Stomach (tissue), 9 donors: Measurements from ENCODE around the gene C4orf50. TPM values are rescaled to one million over a fixed set of nuclear protein-coding genes. Genes with fewer than 3 reads are reported as not detected.
"Not testable (repeated sequence)": the region's sequence is repeated elsewhere in the genome, so short reads cannot be mapped to it uniquely, and the experiment has no call there.

Experiments used
- DNase-seq, 2 donors: peaks; one replicate each; pipeline versions ENCODE4 v3.0.0 to v3.0.0-alpha.2; 2013 to 2019
- H3K27ac ChIP-seq, 5 donors: fragments of 200-600 bp in 4 of 5; sonication (generic) in 4 of 5; one replicate each; pipeline ENCODE4 v1.5.1; 2013 to 2019; ENCODE audit warnings: mild to moderate bottlenecking in 1 of 5, moderate library complexity in 1 of 5
- H3K27me3 ChIP-seq, 3 donors: fragments of 200-600 bp; sonication (generic); one replicate each; pipeline ENCODE4 v1.5.1; 2017 to 2019; ENCODE audit warnings: mixed run types in 1 of 3
- H3K36me3 ChIP-seq, 4 donors: fragments of 200-600 bp; sonication (generic); 1 replicate in 3 of 4; 2 replicates in 1 of 4; pipeline ENCODE4 v1.5.1; 2016 to 2019
- H3K4me1 ChIP-seq, 4 donors: fragments of 200-600 bp; sonication (generic); one replicate each; pipeline ENCODE4 v1.5.1; 2016 to 2019
- H3K4me3 ChIP-seq, 4 donors: fragments of 200-600 bp; sonication (generic) in 3 of 4; one replicate each; pipeline ENCODE4 v1.5.1; 2016 to 2019; ENCODE audit warnings: mild to moderate bottlenecking in 1 of 4
- H3K9me3 ChIP-seq, 4 donors: fragments of 200-600 bp; sonication (generic); one replicate each; pipeline ENCODE4 v1.5.1; 2016 to 2019
- EP300 ChIP-seq: sonication (generic); formaldehyde crosslinking; IDR thresholded peaks from one replicate; pipeline ENCODE4 v1.6.1; 2017; ENCODE audit warnings: antibody characterized with exemption
- POLR2A ChIP-seq, 4 donors: fragments of 450-650 bp; IDR thresholded peaks; one replicate each; pipeline ENCODE4 v1.6.1; 2016; ENCODE audit warnings: antibody characterized with exemption in 4 of 4, control low read depth in 2 of 4, mild to moderate bottlenecking in 1 of 4, moderate library complexity in 1 of 4
- POLR2AphosphoS5 ChIP-seq, 3 donors: sonication (generic); formaldehyde crosslinking; IDR thresholded peaks; one replicate each; pipeline ENCODE4 v1.6.1; 2016; ENCODE audit warnings: antibody characterized with exemption in 3 of 3
- WGBS, 5 donors: extraction: QIAGEN DNeasy Blood & Tissue Kit in 3 of 5; methylation state at CpG; one replicate each; pipeline versions ENCODE4 v1.1.5 to v1.1.7; 2013 to 2018; 5-methylcytosine and 5-hydroxymethylcytosine counted together
- intact Hi-C: fragments of 100-400 bp; cut with DNase I; formaldehyde crosslinking; loops from one replicate; pipeline ENCODE4 v1.15.1; 2023; ENCODE audit warnings: low total_unique reads
- polyA plus RNA-seq, 3 donors: library from polyadenylated mRNA; stranded (reverse); fragments of 200-250 nt; gene quantifications; one replicate each; pipeline ENCODE4 v1.2.3, GENCODE V29; 2013
- total RNA-seq, 5 donors: library from RNA; depleted of rRNA; stranded (reverse); fragments of >200 nt; gene quantifications; one replicate each; pipeline versions ENCODE4 v1.1.0 to v1.2.3, GENCODE V29; 2014 to 2016
- TF ChIP-seq, protein P1 (sequence below), 7 experiments: fragments of 450-650 bp in 4 of 7; fragments of 200-600 bp in 3 of 7; sonication (generic) in 3 of 7; IDR thresholded peaks; one replicate each; pipeline ENCODE4 v1.5.1; 2016 to 2019; ENCODE audit warnings: antibody characterized with exemption in 7 of 7, control low read depth in 2 of 7, mild to moderate bottlenecking in 1 of 7
- donor health status: healthy with polysubstance abuse.
- donor health status: Bipolar disorder and iron deficiency.
- donor health status: healthy.

C4orf50 gene
- total and polyA plus RNA-seq, 8 donors = under 0.01 to 1.8 (median 0.85) TPM; not detected in 4

DNA sequence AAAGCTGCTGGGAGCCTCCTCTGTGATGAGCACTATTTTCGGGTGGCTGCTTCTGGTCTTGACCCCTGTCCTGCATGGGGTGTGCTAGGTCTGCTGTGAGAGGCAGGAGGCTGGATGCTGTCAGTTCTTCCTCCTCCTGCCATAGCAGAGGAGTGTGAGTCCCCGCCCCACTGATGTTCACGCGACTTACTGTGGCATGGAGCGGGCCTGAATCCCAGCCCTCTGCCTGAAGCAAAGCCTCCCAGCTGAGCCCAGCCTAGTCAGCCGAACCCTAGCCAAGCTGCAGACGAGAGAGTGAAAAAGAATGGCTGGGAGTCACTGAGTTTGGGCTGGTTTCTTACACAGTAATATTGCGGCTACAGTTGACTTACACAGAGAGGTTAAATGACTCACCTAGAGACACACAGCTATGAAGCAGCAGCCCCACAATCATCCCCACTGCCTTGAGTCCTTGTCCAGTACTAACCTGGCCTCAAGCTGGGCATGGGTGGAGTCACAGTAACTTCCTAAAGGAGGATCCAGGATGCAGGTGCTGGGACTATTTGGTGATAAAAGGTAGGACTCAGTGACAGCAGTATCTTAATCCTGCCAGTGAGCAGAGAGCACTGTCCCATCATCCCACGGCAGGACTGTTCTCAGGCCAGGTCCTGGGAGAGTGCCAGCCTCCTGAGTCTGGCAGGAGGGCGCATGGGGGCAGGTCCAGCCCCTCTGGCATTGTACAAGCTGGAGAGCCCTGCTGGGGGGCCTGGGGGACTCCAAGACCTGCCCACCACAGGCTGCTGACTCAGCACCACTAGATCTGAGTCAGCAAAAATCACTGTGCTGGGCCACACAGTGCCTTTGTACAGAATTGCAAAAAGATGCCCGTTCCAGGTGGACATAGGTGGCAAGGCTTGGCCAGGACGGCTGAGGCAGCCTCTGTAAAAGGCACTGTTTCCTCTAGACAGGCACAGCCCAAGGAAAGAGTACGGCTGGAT is 65.0 kb downstream of the C4orf50 start:
- H3K36me3 ChIP-seq = no peaks in the 10 kb centered on the region
- no peak overlapping the region for H3K27ac ChIP-seq
- H3K27me3 ChIP-seq = peaks cover 0 to 63% (median 10%) of the 10 kb centered on the region in 3 donors
- H3K4me1 ChIP-seq = peaks cover 0 to 14% (median 3%) of the 10 kb centered on the region in 4 donors
- TF ChIP-seq, protein P1, sequence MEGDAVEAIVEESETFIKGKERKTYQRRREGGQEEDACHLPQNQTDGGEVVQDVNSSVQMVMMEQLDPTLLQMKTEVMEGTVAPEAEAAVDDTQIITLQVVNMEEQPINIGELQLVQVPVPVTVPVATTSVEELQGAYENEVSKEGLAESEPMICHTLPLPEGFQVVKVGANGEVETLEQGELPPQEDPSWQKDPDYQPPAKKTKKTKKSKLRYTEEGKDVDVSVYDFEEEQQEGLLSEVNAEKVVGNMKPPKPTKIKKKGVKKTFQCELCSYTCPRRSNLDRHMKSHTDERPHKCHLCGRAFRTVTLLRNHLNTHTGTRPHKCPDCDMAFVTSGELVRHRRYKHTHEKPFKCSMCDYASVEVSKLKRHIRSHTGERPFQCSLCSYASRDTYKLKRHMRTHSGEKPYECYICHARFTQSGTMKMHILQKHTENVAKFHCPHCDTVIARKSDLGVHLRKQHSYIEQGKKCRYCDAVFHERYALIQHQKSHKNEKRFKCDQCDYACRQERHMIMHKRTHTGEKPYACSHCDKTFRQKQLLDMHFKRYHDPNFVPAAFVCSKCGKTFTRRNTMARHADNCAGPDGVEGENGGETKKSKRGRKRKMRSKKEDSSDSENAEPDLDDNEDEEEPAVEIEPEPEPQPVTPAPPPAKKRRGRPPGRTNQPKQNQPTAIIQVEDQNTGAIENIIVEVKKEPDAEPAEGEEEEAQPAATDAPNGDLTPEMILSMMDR (IDR thresholded peaks at IDR 0.05) = no peak
- TF ChIP-seq POLR2AphosphoS5 (IDR thresholded peaks at IDR 0.05) (no peak), POLR2A (IDR thresholded peaks at IDR 0.05) (no peak), EP300 (no peak)
- H3K9me3 ChIP-seq = no peaks in the 10 kb centered on the region
- H3K4me3 ChIP-seq = no peak overlapping the region
- intact Hi-C loops = no loop called here
- WGBS, 5 donors = 71 to 79% (median 76%) methylated on average over 11 to 13 of the region's 13 CpGs
- DNase-seq = no peak

DNA sequence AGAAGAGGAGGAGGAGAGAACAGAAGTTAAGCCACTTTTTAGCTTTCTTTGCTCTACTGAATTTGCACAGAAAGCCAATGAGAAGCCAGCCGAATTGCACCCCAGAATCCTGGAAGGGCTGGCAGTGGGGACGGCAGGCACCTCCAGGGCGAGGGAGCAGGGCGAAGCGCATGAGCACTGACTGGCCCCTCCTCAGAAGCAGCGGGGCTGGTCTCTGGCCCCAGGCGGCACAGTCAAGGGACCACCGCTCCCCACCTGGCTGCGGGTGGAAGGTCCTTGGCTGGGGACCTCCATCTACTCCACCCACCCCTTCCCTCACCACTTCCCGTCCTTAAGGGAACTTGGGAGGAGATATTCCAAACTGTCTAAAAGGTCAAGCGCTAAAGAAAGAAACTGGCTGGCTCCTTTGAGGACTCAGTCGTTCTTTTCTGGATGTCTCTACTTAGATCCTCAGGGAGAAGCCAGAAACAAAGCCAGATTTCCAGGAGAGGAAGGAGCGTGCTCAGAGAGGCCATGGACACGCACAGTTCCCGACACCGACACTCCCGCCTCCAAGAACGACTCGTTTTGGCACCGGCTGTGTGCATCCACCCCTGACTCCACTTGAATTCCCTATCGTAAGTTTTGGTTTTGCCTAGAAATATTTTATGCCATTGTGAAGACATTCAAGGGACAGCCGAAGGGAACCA is 65.8 kb downstream of the C4orf50 start:
- no peak for TF ChIP-seq POLR2AphosphoS5 (IDR thresholded peaks at IDR 0.05)
- no peak for TF ChIP-seq POLR2A (IDR thresholded peaks at IDR 0.05)
- no peak for TF ChIP-seq EP300
- no peak for DNase-seq
- Histone ChIP-seq H3K4me1 (peaks cover 0 to 14% (median 3%) of the 10 kb centered on the region in 4 donors), H3K4me3 (no peak overlapping the region), H3K27ac (no peak overlapping the region), H3K27me3 (peaks cover 0 to 66% (median 8%) of the 10 kb centered on the region in 3 donors), H3K36me3 (no peaks in the 10 kb centered on the region), H3K9me3 (peaks cover 0 to 6% (median 1%) of the 10 kb centered on the region in 4 donors)
- 69 to 78% (median 71%) methylated on average over 22 of the region's 22 CpGs for WGBS, 5 donors
- intact Hi-C loops = no loop called here

DNA sequence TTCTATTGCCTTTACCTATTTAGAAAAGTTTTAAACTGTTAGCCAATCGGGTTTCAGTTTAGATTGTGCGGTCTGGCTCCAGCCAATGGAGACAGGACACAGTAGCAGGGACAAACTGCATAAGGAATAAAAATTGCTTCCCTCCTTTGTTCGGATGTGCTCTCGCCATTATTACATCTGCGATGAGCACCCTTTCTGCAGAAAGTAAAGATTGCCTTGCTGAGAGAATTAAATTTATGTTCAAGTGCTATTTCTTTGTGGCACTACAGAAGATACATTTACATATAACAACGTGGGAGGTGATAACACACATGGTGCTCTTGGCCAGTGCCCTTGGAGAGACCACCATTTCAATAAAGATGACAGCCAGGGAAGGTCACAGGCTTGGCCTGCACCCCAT is 71.6 kb downstream of the C4orf50 start:
- H3K36me3 ChIP-seq = not testable (repeated sequence)
- 79 to 87% (median 81%) methylated on average over 6 of the region's 6 CpGs for WGBS, 5 donors
- peaks cover 0 to 62% (median 0%) of the 10 kb centered on the region in 3 donors for H3K27me3 ChIP-seq

DNA sequence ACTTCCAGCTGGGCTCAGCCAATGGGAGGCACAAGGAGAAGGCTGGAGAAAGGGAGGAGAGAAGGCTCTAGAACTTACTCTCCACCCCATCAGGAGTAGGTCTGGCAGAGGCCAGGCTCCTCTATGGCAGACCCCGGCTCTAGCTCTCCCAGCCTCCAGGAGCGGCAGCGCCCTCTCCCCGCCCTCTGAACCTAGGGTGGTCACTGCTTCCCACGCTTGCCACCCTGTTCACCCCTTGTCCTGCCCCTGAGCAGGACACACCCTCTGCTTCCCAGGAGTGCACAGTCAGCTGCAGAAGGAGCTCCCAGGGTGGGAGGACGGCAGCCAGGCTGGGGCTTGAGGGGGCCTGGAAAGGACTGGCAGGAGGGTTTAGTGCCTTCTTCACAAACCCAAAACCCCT is 72.3 kb downstream of the C4orf50 start:
- intact Hi-C loops = no loop called here
- H3K4me3 ChIP-seq = no peak overlapping the region
- H3K27ac ChIP-seq = no peak overlapping the region
- H3K27me3 ChIP-seq = peaks cover 0 to 59% (median 0%) of the 10 kb centered on the region in 3 donors
- 78 to 90% (median 88%) methylated on average over 2 to 6 of the region's 6 CpGs for WGBS, 5 donors
- H3K4me1 ChIP-seq = no peaks in the 10 kb centered on the region
- peaks cover 0 to 36% (median 19%) of the 10 kb centered on the region in 4 donors for H3K9me3 ChIP-seq
- DNase-seq = no peak
- TF ChIP-seq POLR2AphosphoS5 (IDR thresholded peaks at IDR 0.05) (no peak), EP300 (no peak), POLR2A (IDR thresholded peaks at IDR 0.05) (no peak)
- TF ChIP-seq, protein P1 (IDR thresholded peaks at IDR 0.05) = no peak
- H3K36me3 ChIP-seq = no peaks in the 10 kb centered on the region

More for the DNA sequence above, 71.6 kb downstream of the C4orf50 start:
- H3K4me3 ChIP-seq, intact Hi-C loops, H3K4me1 ChIP-seq, H3K27ac ChIP-seq, DNase-seq: not testable (repeated sequence)
- peaks cover 0 to 30% (median 19%) of the 10 kb centered on the region in 4 donors for H3K9me3 ChIP-seq

DNA sequence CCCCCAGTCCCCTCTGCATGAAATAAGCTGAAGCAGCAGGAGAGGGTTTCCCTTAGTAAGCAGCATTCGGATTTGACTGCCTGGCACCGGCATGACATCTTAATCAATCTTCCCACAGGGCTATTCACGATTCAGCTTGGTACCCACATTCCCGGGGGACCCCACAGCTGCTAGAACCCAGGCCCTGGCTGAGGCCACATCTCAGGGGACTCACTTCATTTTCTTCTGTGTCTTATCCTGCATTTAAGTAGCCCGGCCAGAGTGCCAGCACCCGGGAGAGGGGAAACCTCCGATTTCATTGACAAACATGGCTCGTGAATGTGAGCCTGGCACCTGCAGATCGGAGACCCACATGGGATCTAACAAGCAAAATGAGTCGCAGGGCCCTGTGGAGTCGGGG is 73.1 kb downstream of the C4orf50 start:
- Histone ChIP-seq H3K4me3 (no peak overlapping the region), H3K36me3 (no peaks in the 10 kb centered on the region), H3K27ac (no peak overlapping the region), H3K27me3 (peaks cover 0 to 59% (median 0%) of the 10 kb centered on the region in 3 donors), H3K9me3 (peaks cover 0 to 43% (median 21%) of the 10 kb centered on the region in 4 donors), H3K4me1 (no peaks in the 10 kb centered on the region)
- TF ChIP-seq, protein P1 (IDR thresholded peaks at IDR 0.05) = no peak
- TF ChIP-seq EP300 (no peak), POLR2A (IDR thresholded peaks at IDR 0.05) (no peak), POLR2AphosphoS5 (IDR thresholded peaks at IDR 0.05) (no peak)
- WGBS, 5 donors = 84 to 93% (median 89%) methylated on average over 10 to 11 of the region's 11 CpGs
- intact Hi-C loops = no loop called here
- no peak for DNase-seq
